HG03159 (cell line): ENCODE results near the gene NYNRIN.
"Not testable (repeated sequence)": the region's sequence is repeated elsewhere in the genome, so short reads cannot be mapped to it uniquely, and the experiment has no call there.

Experiments used
- ATAC-seq: cut with Tn5 transposase; IDR thresholded peaks from one replicate; pipeline ENCODE4 v1.9.1; 2021; ENCODE audit warnings: mild to moderate bottlenecking, moderate library complexity; ENCODE audit not compliant: unreplicated experiment

Gene NYNRIN

DNA sequence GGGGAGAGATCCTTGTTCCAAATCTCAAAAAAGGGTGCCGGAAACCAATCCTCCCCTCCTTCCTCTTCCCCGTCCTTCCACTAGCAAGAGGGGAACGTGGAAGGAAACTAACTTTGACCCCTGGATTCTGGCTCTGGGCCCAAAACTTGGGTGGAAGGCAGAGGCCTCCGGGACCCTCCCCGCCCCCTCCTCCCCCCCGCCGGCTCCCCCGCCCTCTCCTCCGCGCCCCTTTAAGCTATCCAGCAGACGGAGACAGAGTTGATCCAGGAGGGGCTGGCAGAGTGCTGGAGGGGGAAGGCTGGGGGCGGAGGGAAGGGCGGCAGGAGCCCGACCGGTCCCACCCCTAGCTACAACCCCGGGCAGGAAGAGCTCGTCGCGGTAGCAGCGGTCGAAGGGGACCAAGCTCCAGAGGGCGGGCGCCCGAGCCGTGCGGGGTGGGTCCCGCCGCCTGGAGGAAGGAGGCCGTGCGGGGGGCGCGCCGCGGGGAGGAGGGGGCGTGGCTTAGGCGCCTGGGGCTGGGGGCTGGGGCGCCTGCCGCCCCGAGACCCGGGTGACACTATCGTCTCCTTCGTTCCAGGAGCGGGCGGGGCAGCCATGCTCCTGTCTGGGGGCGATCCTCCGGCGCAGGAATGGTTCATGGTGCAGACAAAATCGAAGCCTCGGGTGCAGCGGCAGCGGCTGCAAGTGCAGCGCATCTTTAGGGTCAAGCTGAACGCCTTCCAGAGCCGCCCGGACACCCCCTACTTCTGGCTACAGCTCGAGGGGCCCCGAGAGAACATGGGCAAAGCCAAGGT is at the start of gene NYNRIN:
Gene NYNRIN (plus strand): TSS at position 351 of the 794 bp plus-strand sequence. CDS start 244 bp downstream, at position 595.
- no peak for ATAC-seq

DNA sequence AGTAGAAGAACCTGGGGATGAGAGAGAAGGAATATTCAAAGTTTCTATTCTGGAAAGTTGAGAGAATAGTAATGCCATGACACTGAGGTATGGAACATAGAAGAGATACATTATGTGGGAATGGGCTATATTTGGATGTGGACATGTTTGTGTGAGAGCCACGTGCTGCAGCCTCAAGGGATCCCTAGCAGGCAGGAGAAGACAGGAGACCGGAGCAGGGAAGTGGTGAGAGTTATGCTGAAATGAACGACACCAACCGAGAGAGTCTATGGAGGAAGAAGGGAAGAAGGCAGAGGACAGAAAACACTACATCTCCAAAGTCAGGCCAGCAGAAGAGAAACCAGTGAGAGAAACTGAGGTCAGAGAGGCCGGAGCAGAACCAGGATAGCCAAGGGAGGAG is 49.1 kb upstream of the NYNRIN start:
- ATAC-seq = no peak

DNA sequence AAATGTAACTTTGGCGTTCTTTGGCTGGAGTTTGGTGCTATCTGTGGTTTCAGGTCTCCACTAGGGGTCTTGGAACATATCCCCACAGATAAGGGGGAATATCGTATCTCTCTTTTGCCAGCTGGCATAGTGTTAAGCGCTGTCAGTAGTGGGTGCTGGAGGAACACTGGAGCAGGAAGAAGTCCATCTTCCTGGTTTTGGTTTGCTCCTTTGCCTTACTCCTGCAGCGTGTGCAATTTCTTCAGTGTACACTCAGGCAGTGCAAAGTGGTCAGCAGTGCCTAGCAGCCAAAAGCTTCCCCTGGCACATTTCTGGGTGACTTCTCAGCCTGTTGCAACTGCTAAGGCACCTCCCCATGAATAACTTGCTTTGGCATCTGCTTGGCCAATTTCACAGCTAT is 47.3 kb upstream of the NYNRIN start:
- ATAC-seq = no peak

DNA sequence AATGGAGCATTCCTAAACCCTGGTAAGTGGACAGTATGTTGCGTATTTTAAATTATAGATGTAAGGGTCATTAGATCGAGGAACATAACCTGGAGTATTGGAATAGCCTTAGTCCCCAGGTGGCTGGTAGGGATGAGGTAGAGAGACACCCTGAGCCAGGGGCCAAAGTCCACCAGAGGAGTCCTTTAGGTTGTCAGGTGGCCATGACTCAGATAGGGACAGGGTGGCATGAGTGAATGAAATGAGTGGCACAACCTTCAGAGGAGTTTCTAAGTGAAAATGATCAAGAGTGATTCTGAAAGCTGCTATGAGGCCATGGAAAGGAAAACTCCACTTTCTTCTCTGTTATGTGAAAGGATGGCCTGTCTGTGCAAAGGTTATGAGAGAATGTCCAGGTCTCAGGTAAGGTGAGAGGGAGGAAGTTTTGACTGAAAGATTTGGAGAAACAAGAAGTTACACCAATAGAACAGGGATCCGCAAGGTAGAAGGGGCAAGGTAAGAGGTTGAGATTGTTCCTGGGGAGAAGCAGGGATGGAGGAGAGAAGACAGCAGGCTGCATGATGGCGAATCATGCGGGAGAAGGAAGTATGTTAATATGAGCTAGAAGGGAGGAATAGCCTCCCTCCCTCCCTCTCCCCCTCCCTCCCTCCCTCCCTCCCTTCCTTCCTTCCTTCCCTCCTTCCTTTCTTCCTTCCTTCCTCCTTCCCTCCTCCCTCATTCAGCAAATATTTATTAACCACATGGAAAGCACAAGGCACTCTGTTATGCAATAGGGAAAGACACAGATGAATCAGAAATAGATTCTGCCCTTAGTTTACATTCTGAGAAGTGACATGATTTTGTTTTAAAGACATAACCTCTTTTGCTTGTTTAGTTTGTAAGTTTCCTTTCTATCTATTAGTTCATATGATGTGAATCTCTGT is 45.0 kb upstream of the NYNRIN start:
- no peak for ATAC-seq

DNA sequence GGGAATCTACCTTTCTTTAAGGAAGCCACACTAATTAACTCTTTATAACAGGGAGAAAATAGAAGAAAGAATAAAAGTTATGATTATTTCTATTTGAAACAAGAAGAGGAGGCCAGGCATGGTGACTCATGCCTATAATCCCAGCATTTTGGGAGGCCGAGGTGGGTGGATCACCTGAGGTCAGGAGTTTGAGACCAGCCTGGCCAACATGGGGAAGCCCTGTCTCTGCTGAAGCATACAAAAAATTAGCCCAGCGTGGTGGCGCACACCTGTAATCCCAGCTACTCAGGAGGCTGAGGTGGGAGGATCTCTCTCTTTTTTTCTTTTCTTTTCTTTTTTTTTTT is 44.3 kb upstream of the NYNRIN start:
- ATAC-seq = not testable (repeated sequence)

DNA sequence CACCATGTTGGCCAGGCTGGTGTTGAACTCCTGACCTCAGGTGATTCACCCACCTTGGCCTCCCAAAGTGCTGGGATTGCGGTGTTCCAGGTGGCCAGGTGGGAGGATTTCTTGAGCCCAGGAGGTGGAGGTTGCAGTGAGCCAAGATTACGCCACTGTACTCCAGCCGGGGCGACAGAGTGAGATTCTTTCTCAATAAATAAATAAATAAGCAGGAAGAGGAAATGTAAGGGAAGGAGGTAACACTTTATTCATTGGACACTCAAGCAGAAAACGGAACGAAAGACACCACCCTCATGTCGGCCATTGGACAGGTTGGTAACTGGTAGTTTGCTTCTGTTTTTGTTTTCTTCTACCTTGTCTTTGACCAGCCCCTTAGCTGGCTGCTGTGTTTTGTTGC is 43.8 kb upstream of the NYNRIN start:
- ATAC-seq = no peak

DNA sequence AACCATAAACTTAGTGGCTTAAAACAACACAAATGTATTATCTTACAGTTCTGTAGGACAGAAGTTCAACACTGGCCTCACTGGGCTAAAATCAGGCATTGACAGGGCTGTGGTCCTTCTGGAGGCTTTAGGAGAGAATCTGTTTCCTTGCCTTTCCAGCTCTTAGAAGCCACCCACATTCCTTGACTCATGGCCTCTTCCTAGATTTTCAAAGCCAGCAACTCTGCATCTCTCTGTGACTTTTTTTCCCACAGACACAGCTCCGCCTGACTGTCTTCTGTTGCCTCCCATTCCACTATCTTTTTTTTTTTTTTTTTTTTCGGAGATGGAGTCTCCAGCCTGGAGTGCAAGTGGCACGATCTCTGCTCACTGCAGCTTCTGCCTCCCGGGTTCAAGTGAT is 42.6 kb upstream of the NYNRIN start:
- ATAC-seq = no peak

DNA sequence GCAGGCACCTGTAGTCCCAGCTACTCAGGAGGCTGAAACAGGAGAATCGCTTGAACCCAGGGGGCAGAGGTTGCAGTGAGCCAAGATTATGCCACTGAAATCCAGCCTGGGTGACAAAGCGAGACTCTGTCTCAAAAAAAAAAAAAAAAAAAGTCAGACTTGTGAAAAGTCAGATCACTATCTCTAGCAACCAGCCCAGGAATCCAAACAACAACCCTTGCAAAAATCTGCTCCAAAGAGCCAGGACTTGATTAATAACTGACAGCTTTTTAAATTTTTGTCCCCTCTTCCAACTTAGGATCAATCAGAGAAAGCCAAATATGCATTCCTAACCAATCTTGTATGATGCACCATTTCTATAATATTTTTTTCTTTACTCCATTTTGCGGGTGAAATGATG is 38.5 kb upstream of the NYNRIN start:
- no peak for ATAC-seq

DNA sequence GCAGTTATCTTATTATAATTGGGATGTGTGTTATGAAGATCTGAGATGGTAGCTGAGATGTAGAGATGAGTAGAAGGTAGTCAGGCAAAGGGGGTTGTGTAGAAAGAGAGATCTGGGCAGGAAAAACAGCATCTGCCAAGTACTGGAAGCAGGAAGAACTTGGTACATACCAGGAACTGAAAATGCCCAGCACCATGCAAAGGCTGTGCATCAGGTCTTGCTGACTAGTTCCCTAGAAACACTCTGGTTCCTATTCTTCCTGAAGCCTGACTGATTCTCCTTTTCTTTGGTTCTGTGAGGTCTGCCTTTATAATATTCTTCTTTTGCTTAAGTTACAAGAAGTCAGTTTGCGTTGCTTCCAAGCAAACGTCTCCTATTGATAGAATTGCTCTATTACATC is 37.5 kb upstream of the NYNRIN start:
- ATAC-seq = no peak

DNA sequence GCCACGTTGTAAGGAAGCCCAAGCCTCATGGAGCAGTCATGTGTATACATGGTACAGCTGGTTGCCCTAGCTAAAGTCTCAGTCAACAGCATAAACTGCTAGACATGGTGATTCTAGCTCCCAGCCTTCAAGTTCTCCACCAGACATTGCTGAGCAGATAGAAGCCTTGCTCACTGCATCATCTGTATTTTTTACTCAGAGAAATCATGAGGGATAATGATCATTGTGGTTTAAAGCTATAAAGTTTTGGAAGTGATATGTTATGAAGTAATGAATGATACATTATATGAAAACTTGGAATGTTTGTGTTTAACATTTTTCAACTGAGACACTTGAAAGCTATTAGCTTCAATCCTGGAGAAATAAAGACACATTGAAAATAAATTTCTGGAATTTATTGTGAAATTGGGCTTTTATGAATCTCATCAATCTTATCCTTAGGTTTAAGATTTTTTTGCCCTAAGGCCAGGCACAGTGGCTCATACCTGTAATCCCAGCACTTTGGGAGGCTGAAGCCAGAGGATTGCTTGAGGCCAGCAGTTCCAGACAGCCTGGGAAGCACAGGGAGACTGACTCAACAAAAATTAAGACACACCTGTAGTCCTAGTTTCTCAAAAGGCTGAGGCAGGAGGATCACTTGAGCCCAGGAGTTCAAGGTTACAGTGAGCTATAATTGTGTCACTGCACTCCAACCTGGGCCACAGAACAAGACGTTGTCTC is 36.4 kb upstream of the NYNRIN start:
- ATAC-seq = no peak

DNA sequence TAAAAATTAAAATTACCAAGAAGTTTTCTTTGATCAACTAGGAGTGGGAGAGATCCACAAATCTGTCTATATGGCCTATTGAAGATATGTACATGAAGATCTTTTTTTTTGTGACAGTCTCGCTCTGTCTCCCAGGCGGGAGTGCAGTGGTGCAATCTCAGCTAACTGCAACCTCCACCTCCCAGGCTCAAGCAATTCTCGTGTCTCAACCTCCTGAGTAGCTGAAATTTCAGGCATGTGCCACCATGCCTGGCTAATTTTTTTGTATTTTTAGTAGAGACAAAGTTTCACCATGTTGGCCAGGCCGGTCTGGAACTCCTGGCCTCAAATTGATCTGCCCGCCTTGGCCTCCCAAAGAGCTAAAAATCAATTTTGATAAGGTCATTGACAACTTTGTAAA is 35.4 kb upstream of the NYNRIN start:
- ATAC-seq = no peak

DNA sequence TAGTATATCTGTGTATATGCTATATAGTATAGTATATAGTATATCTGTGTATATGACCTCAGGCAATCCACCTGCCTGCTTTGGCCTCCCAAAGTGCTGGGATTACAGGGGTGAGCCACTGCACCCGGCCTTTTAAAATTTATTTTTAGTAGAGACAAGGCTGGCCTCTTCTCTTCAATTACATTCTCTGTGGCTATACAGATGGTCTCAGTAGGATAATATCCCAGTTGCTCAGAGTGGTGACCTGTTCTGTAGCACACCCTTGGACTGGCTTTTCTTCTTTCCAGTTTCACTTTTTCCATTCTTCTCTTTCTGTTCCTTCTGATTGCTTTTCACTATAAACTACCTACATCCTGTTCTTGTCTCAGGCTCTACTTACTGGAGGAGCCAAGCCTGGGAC is 34.0 kb upstream of the NYNRIN start:
- ATAC-seq = no peak

DNA sequence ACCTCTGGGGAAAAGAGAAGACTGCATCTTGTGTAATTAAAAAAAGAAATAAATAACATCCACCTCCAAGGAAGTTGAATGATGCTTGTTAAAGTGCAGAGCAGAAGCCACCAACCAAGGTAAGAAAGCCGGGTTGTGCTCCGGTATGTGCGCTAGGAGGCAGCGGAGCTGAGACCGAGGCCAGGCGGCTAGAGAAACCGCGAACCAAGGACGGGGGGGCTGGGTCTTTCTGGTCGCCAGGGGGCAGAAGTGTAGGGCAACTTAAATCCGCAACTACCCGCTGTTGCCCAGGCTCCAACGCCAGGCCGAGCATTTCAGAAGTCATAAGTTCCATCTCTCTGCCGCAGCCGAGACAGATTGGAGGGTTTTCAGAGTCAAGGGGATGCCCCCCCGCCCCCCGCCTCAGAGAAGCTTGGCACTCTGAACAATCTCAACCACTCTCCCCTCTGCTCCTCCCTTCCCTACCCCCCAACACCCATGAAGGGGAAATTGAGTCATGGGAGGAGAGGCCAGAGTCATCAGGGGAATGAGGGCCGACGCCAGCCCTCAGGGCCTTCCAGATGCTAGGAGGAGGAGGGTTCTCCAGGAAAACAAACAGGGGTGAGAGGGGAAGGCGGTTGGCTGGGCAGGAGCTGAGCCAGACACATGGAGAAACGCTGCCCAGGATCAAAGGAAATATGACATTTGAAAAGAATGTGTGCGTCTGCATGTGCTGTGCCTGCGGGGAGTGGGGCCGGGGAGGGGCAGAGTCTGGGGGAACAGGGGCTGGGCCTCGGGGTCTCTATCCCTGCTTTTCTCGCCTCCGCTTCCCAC is 33.0 kb upstream of the NYNRIN start:
- ATAC-seq = no peak

DNA sequence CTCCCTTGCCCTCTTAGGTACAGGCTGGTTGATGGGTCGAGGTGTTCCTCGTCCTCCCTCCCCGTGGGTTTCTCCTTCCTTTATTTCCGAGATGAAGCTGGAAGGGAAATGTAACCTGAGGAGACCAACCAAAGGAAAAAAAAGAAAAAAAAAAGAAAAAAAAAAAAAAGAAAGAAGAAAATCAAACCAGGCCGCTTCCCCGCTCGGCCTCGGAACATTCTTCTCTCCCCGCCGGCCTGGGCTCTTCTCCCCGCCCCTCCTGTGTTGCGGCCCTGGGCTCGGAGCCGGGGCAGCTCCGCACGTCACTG is 32.4 kb upstream of the NYNRIN start:
- no peak for ATAC-seq

DNA sequence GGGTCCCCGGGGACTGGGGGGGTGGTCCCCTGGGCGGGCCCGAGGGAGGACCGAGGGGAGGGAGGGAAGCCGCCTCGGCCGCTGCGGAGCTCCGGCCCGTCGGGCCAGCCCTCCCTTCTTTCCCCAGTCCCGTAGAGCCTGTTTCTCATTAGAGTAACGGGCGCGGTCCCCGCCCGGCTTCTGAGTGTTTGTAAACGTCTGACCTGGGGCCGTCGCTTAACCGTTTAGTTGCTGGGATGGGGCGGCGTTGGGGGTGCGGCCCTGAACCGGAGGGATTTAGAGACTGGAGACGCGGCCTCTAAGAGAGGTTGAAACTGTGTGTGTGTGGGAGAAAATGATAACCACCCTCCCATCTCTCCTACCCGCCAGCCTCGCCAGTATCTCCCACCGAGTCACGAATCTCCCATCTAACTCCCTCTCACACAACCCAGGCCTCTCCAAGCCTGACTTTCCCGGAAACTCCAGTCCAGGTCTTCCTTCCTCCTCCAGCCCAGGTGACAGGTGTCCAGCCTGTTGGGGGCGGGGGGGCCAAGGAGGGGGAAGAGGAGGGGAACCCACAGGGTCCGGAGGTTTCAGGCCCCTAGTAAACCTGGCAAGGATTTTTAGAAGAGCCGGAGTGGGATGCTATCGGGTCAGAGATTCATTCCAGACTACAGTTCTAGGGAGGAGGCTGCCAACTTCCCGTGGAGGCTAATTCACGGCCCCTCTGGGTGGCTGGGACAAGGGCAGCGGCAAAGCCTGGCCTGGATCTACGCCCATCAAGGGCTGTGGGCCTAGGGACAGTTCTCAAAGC is 31.9 kb upstream of the NYNRIN start:
- ATAC-seq = peak; percentile 55

DNA sequence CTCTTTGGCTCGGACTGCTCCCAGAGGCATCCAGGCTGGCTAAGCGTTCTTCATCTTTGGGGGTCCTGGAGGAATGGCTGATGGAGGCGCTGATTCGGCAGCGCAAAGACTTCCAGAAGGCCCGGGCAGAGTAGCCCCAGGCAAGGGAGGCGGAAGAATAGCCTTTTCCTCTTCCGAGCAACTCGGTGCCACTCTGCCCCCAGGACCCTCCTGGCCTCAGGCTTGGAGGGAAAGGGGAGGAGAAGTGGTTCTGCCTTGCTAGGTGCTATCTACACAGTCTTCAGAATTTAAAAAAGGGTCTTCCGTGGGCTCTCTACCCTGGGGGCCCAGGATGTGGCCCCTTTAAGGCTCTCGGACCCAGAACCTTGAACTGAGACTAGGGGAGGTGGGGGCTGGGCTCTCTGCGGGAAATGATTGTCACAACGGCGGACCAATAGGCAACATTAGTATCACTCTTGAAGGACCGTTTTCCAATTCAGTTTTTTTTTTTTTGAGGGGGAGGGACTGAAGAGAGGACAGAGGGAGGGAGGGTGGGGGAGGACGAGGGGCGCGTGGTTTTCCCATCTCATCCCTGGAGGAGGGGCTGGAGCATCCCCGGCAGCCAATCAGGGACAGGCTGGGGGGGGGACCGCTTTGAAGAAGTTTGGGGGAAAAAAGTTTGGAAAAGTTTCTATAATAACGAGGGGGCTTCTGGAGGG is 31.1 kb upstream of the NYNRIN start, which contains the start of gene NFATC4:
Gene NFATC4 (plus strand): TSS at position 671 of the 698 bp plus-strand sequence. CDS start 157 bp downstream, outside the sequence.
- ATAC-seq = no peak

DNA sequence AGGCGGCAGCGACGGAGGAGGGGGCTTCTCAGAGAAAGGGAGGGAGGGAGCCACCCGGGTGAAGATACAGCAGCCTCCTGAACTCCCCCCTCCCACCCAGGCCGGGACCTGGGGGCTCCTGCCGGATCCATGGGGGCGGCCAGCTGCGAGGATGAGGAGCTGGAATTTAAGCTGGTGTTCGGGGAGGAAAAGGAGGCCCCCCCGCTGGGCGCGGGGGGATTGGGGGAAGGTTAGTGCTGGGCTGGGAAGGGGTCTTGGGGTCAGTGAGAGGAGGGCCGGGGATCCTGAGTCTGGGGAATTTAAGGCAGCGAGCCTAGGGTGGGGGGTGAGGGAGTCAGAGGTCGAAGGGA is 30.6 kb upstream of the NYNRIN start:
- no peak for ATAC-seq

DNA sequence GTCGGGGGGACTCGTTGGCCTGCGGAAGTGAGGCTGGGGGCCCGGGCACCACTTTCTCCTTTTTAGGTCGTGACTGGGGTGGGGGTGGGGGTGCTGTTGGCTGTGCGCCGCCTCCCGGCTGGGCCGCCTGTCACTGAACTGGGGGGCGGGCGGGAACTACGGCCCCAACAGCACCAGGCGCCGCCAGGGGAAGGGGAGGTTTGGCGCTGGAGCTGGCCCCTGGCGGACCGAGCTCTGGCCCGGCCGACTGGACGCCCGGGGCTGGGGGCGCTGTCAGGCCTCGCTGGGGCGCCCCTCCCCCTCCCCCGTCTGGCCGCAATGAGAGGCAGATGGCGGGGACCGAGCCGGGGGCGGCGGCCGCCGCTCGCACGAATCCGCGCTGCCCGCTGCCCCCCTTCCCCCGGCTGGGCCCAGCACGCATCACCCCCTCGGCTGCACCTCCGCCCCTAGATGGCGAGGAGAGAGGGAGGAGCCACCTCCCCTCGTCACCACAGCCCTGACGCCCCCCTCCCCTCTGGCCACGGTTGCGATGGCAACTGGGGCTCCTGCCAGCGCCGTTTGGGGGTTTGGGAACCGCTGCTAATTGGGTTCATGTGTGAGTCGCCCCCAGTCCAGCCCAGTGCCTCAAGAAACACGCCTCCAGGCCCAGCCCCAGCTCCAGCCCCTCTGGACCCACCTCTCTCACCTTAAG is 30.1 kb upstream of the NYNRIN start:
- no peak for ATAC-seq

DNA sequence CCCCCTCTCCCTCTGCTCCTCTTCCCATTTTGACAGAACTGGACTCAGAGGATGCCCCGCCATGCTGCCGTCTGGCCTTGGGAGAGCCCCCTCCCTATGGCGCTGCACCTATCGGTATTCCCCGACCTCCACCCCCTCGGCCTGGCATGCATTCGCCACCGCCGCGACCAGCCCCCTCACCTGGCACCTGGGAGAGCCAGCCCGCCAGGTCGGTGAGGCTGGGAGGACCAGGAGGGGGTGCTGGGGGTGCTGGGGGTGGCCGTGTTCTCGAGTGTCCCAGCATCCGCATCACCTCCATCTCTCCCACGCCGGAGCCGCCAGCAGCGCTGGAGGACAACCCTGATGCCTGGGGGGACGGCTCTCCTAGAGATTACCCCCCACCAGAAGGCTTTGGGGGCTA is 29.3 kb upstream of the NYNRIN start:
- no peak for ATAC-seq
